BJ (cell line): ENCODE measurements around the gene BCAR1. TPM values are rescaled to one million over a fixed set of nuclear protein-coding genes. Genes with fewer than 3 reads are reported as not detected.
A peak's percentile ranks its signal among the peaks of the same experiment; 100 is the strongest.

Source experiments
- CTCF ChIA-PET: fragments of 350-600 bp; formaldehyde crosslinking; extraction: SDS; loops from one replicate; lab custom pipeline; 2021; ENCODE audit warnings: antibody characterized with exemption, inconsistent platforms; lab: Yijun Ruan, JAX
- POLR2A ChIA-PET: fragments of 300-600 bp; sonication (Branson Sonifier 250); formaldehyde crosslinking; extraction: SDS; loops from one replicate; lab custom pipeline; 2021; ENCODE audit warnings: antibody characterized with exemption; lab: Charles Lee
- DNase-seq: peaks from one replicate; pipeline ENCODE4 v3.0.0-alpha.2; 2011; ENCODE audit warnings: low read depth
- H3K27me3 ChIP-seq: 2 replicates; pipeline ENCODE4 v1.6.0; 2011; ENCODE audit warnings: low read length; ENCODE audit not compliant: control insufficient read depth, insufficient read depth
- H3K36me3 ChIP-seq: 2 replicates; pipeline ENCODE4 v1.5.1; 2011; ENCODE audit warnings: low read length; ENCODE audit not compliant: control insufficient read depth, insufficient read depth
- H3K4me3 ChIP-seq: 2 replicates; pipeline ENCODE4 v1.5.1; 2011; ENCODE audit warnings: low read depth, mild to moderate bottlenecking, control low read depth, low read length
- CTCF ChIP-seq: IDR thresholded peaks from 2 replicates; pipeline ENCODE4 v1.5.1; 2011; ENCODE audit warnings: low read depth, mild to moderate bottlenecking, control low read depth, inconsistent platforms, low read length, moderate library complexity; ENCODE audit not compliant: insufficient read depth
- polyA plus RNA-seq: library from polyadenylated mRNA; depleted of rRNA; stranded (reverse); fragments of >200 nt; gene quantifications from 2 replicates; pipeline ENCODE4 v1.2.3, GENCODE V29; 2011

BCAR1 gene
- polyA plus RNA-seq, 1 experiment = 57.3 TPM

- H3K27me3 ChIP-seq = no peaks in the 10 kb centered on the region
- no peak overlapping the region for H3K4me3 ChIP-seq
- peaks cover 8% of the 10 kb centered on the region for H3K36me3 ChIP-seq
- no peak for TF ChIP-seq CTCF
- CTCF ChIA-PET = interaction anchor here (2.4 kb wide), 1 partner anchor 24 kb away, joined by 8 read pairs; no protein-coding TSS in a partner anchor
- POLR2A ChIA-PET = no interaction called here
- no peak for DNase-seq
Measured at GRCh38 chr16:75257886-75258806, 6.7 kb upstream of the BCAR1 start.

GRCh38 chr16:75256696-75257343, 5.4 kb upstream of the BCAR1 start:
- CTCF ChIA-PET = interaction anchor here (2.4 kb wide), 1 partner anchor 23 kb away, joined by 8 read pairs; no protein-coding TSS in a partner anchor
- Histone ChIP-seq H3K36me3 (0 out of 2 replicates have a peak, but pooled peaks cover 3% of the 10 kb centered on the region), H3K4me3 (peak overlapping the region; percentile 6; the same call in 1 of the 2 replicates), H3K27me3 (no peaks in the 10 kb centered on the region)
- TF ChIP-seq CTCF = no peak
- no peak for DNase-seq
- POLR2A ChIA-PET = no interaction called here

- no peak for DNase-seq
- Histone ChIP-seq H3K36me3 (0 out of 2 replicates have a peak, but pooled peaks cover 2% of the 10 kb centered on the region), H3K4me3 (no peak overlapping the region), H3K27me3 (no peaks in the 10 kb centered on the region)
- POLR2A ChIA-PET = no interaction called here
- CTCF ChIA-PET = interaction anchor here (2.4 kb wide), 1 partner anchor 22 kb away, joined by 8 read pairs; no protein-coding TSS in a partner anchor
- TF ChIP-seq CTCF = no peak
Measured at GRCh38 chr16:75256059-75256571, 4.7 kb upstream of the BCAR1 start.

- H3K4me3 ChIP-seq = no peak overlapping the region
- ChIA-PET CTCF (interaction anchor here (3.4 kb wide), 1 partner anchor 20 kb away, joined by 22 read pairs; no protein-coding TSS in a partner anchor), POLR2A (interaction anchor here (0.6 kb wide), 1 partner anchor 40 kb away, joined by 7 read pairs; no protein-coding TSS in a partner anchor)
- H3K27me3 ChIP-seq = no peaks in the 10 kb centered on the region
- TF ChIP-seq CTCF = no peak
- H3K36me3 ChIP-seq = 0 out of 2 replicates have a peak, but pooled peaks cover 2% of the 10 kb centered on the region
- no peak for DNase-seq
Measured at GRCh38 chr16:75254359-75254837, 3.0 kb upstream of the BCAR1 start.
